IMR-90 (cell line): ENCODE data around the gene OPALIN. TPM values are rescaled to one million over a fixed set of nuclear protein-coding genes. Genes with fewer than 3 reads are reported as not detected.
A peak's percentile ranks its signal among the peaks of the same experiment; 100 is the strongest.

ENCODE experiments used
- ATAC-seq: fragments of 200-7000 bp; cut with Tn5 transposase; 2 replicates; pipeline ENCODE4 v1.9.1; 2020; ENCODE audit warnings: low read depth, mild to moderate bottlenecking, moderate library complexity
- BruUV-seq: library from RNA; stranded (reverse); fragments of 400-500 nt; replicated peaks from 2 replicates; lab custom pipeline; 2021; lab: Mats Ljungman, UMichigan
- CTCF ChIA-PET: fragments of 300-600 bp; formaldehyde crosslinking; extraction: SDS; loops from one replicate; lab custom pipeline; 2021; ENCODE audit warnings: antibody characterized with exemption; lab: Yijun Ruan, JAX
- POLR2A ChIA-PET: fragments of 300-600 bp; sonication (Branson Sonifier 250); formaldehyde crosslinking; loops from one replicate; lab custom pipeline; 2022; ENCODE audit warnings: antibody characterized with exemption; ENCODE audit not compliant: unreplicated experiment; lab: Charles Lee
- DNase-seq: peaks from one replicate; pipeline ENCODE4 v3.0.0; 2013
- H2AFZ ChIP-seq: replicated peaks from 2 replicates; pipeline ENCODE3; 2013; ENCODE audit warnings: low read length, mild to moderate bottlenecking; ENCODE audit not compliant: poor library complexity
- H2AK5ac ChIP-seq: 2 replicates; pipeline ENCODE4 v1.6.1; 2013; ENCODE audit warnings: low read depth, low read length, inconsistent platforms
- H2AK9ac ChIP-seq: replicated peaks from 2 replicates; pipeline ENCODE3; 2013; ENCODE audit warnings: mild to moderate bottlenecking, low read depth, low read length, moderate library complexity; ENCODE audit not compliant: poor library complexity
- H2BK120ac ChIP-seq: 2 replicates; pipeline ENCODE4 v1.6.1; 2013; ENCODE audit warnings: low read depth, low read length, inconsistent platforms
- H2BK15ac ChIP-seq: 3 replicates; pipeline ENCODE4 v1.6.1; 2013; ENCODE audit warnings: low read depth, low read length, inconsistent platforms
- H2BK20ac ChIP-seq: 2 replicates; pipeline ENCODE4 v1.6.1; 2013; ENCODE audit warnings: low read depth, mild to moderate bottlenecking, inconsistent platforms, low read length, moderate library complexity
- H2BK5ac ChIP-seq: 2 replicates; pipeline ENCODE4 v1.6.1; 2013; ENCODE audit warnings: mild to moderate bottlenecking, low read depth, low read length, inconsistent platforms; ENCODE audit not compliant: poor library complexity, severe bottlenecking
- H3K14ac ChIP-seq: replicated peaks from 2 replicates; pipeline ENCODE4 v1.6.1; 2013; ENCODE audit warnings: low read depth, low read length, inconsistent platforms
- H3K18ac ChIP-seq: 2 replicates; pipeline ENCODE4 v1.6.1; 2013; ENCODE audit warnings: low read depth, low read length, control low read depth
- H3K23ac ChIP-seq: 2 replicates; pipeline ENCODE4 v1.6.1; 2013; ENCODE audit warnings: low read depth, low read length, inconsistent platforms
- H3K27ac ChIP-seq: 2 replicates; pipeline ENCODE4 v1.5.1; 2013; ENCODE audit warnings: mild to moderate bottlenecking, control low read depth, low read length; ENCODE audit not compliant: insufficient read depth
- H3K27me3 ChIP-seq: 2 replicates; pipeline ENCODE4 v1.6.1; 2013; ENCODE audit warnings: low read length; ENCODE audit not compliant: control insufficient read depth, insufficient read depth
- H3K36me3 ChIP-seq: 2 replicates; pipeline ENCODE4 v1.6.1; 2013; ENCODE audit warnings: low read length, mixed read lengths; ENCODE audit not compliant: control insufficient read depth, insufficient read depth
- H3K4ac ChIP-seq: 2 replicates; pipeline ENCODE4 v1.6.1; 2013; ENCODE audit warnings: low read depth, low read length, inconsistent platforms
- H3K4me1 ChIP-seq: 2 replicates; pipeline ENCODE4 v1.6.1; 2013; ENCODE audit warnings: low read length, mixed read lengths; ENCODE audit not compliant: control insufficient read depth, insufficient read depth
- H3K4me2 ChIP-seq: 2 replicates; pipeline ENCODE4 v1.6.1; 2013; ENCODE audit warnings: low read depth, mild to moderate bottlenecking, control low read depth, low read length, moderate library complexity
- H3K4me3 ChIP-seq: 2 replicates; pipeline ENCODE4 v1.5.1; 2013; ENCODE audit warnings: low read depth, mild to moderate bottlenecking, control low read depth, low read length, moderate library complexity; ENCODE audit not compliant: insufficient read depth
- H3K56ac ChIP-seq: 2 replicates; pipeline ENCODE4 v1.6.1; 2013; ENCODE audit warnings: low read length, inconsistent platforms; ENCODE audit not compliant: insufficient read depth; ENCODE audit errors: extremely low read depth
- H3K79me1 ChIP-seq, 2 experiments: 2 replicates each; pipeline ENCODE4 v1.6.1; 2013; ENCODE audit warnings: low read length in 2 of 2, inconsistent platforms in 1 of 2, low read depth in 1 of 2
- H3K9ac ChIP-seq: 2 replicates; pipeline ENCODE4 v1.6.1; 2013; ENCODE audit warnings: low read depth, low read length, control low read depth
- H3K9me1 ChIP-seq: 2 replicates; pipeline ENCODE4 v1.6.1; 2013; ENCODE audit warnings: low read length, inconsistent platforms; ENCODE audit not compliant: insufficient read depth
- H3K9me3 ChIP-seq: 2 replicates; pipeline ENCODE4 v1.6.1; 2013; ENCODE audit warnings: low read length; ENCODE audit not compliant: control insufficient read depth, insufficient read depth
- H4K20me1 ChIP-seq: 2 replicates; pipeline ENCODE4 v1.6.1; 2013; ENCODE audit warnings: low read length, inconsistent platforms; ENCODE audit not compliant: insufficient read depth
- H4K5ac ChIP-seq: 2 replicates; pipeline ENCODE4 v1.6.1; 2013; ENCODE audit warnings: mild to moderate bottlenecking, low read depth, low read length, control low read depth
- H4K8ac ChIP-seq, 2 experiments: 2 replicates each; pipeline ENCODE4 v1.6.1; 2013; ENCODE audit warnings: low read depth in 2 of 2, low read length in 2 of 2, control low read depth in 1 of 2, inconsistent platforms in 1 of 2
- H4K91ac ChIP-seq: 2 replicates; pipeline ENCODE4 v1.6.1; 2013; ENCODE audit warnings: low read depth, low read length, inconsistent platforms; ENCODE audit not compliant: insufficient read depth
- BHLHE40 ChIP-seq: fragments of 150-350 bp; IDR thresholded peaks from 2 replicates; pipeline ENCODE4 v1.6.1; 2016; ENCODE audit warnings: mild to moderate bottlenecking, low read depth, low read length
- CEBPB ChIP-seq: IDR thresholded peaks from 2 replicates; pipeline ENCODE4 v1.6.1; 2012; ENCODE audit warnings: low read depth, low read length, improper control_type of control experiment
- CHD1 ChIP-seq: IDR thresholded peaks from 2 replicates; pipeline ENCODE4 v1.6.1; 2012; ENCODE audit warnings: low read depth, low read length, improper control_type of control experiment
- CTCF ChIP-seq: conservative IDR thresholded peaks from 2 replicates; pipeline ENCODE4 v1.5.1; 2012; ENCODE audit warnings: mild to moderate bottlenecking, low read depth, low read length, improper control_type of control experiment
- ELK1 ChIP-seq: fragments of 150-350 bp; IDR thresholded peaks from 2 replicates; pipeline ENCODE4 v1.6.1; 2016; ENCODE audit warnings: low read depth, mild to moderate bottlenecking, low read length, moderate library complexity, borderline replicate concordance
- FOS ChIP-seq: fragments of 150-350 bp; IDR thresholded peaks from 2 replicates; pipeline ENCODE4 v1.6.1; 2016; ENCODE audit warnings: low read depth, low read length
- MAFK ChIP-seq: IDR thresholded peaks from 2 replicates; pipeline ENCODE4 v1.6.1; 2012; ENCODE audit warnings: low read depth, low read length, improper control_type of control experiment
- MAZ ChIP-seq: IDR thresholded peaks from 2 replicates; pipeline ENCODE4 v1.6.1; 2012; ENCODE audit warnings: low read depth, mild to moderate bottlenecking, low read length, improper control_type of control experiment, moderate library complexity, borderline replicate concordance
- MXI1 ChIP-seq: IDR thresholded peaks from 2 replicates; pipeline ENCODE4 v1.6.1; 2012; ENCODE audit warnings: low read depth, mild to moderate bottlenecking, low read length, moderate library complexity, borderline replicate concordance
- NFE2L2 ChIP-seq: fragments of 150-350 bp; IDR thresholded peaks from 2 replicates; pipeline ENCODE4 v1.6.1; 2016; ENCODE audit warnings: low read depth, mild to moderate bottlenecking, low read length
- POLR2A ChIP-seq: IDR thresholded peaks from 2 replicates; pipeline ENCODE4 v1.6.1; 2012; ENCODE audit warnings: mild to moderate bottlenecking, low read depth, low read length
- RAD21 ChIP-seq: IDR thresholded peaks from 2 replicates; pipeline ENCODE4 v1.6.1; 2012; ENCODE audit warnings: low read length, improper control_type of control experiment
- RCOR1 ChIP-seq: IDR thresholded peaks from 2 replicates; pipeline ENCODE4 v1.6.1; 2012; ENCODE audit warnings: mild to moderate bottlenecking, low read length, improper control_type of control experiment; ENCODE audit not compliant: insufficient replicate concordance
- RFX5 ChIP-seq: IDR thresholded peaks from 2 replicates; pipeline ENCODE4 v1.8.0; 2012; ENCODE audit warnings: low read depth, mild to moderate bottlenecking, low read length, moderate library complexity
- WGBS, 2 experiments: methylation state at CpG; one replicate each; pipeline versions ENCODE4 v1.1.5 to v1.1.7; 2013; ENCODE audit warnings: missing lambda C conversion rate in 2 of 2; ENCODE audit not compliant: insufficient read length in 1 of 2; ENCODE audit errors: extremely low coverage in 2 of 2; 5-methylcytosine and 5-hydroxymethylcytosine counted together
- dilution Hi-C: fragments of 300-500 bp; cut with HindIII; formaldehyde crosslinking; loops from one replicate; pipeline ENCODE4 v1.14.3; 2018; ENCODE audit warnings: low sequenced_read_pairs; ENCODE audit not compliant: unreplicated experiment
- in situ Hi-C: fragments of 300-500 bp; cut with MboI; formaldehyde crosslinking; loops from 3 replicates; pipeline ENCODE4 v1.14.3; 2019; ENCODE audit warnings: low sequenced_read_pairs, inconsistent platforms, mixed read lengths
- intact Hi-C: fragments of 100-400 bp; cut with micrococcal nuclease; formaldehyde crosslinking; loops from 2 replicates; pipeline ENCODE4 v1.10.0; 2022
- polyA plus RNA-seq, 3 experiments: library from polyadenylated mRNA; depleted of rRNA; stranded (reverse); fragments of >200 nt; gene quantifications; 2 replicates each; pipeline ENCODE4 v1.2.3, GENCODE V29; 2012; ENCODE audit warnings: low replicate concordance in 1 of 3
- total RNA-seq: library from RNA; depleted of rRNA; stranded (reverse); fragments of >200 nt; gene quantifications from 2 replicates; pipeline ENCODE4 v1.2.3, GENCODE V29; 2012
- TF ChIP-seq, protein P1 (sequence below): fragments of 150-350 bp; IDR thresholded peaks from 2 replicates; pipeline ENCODE4 v1.6.1; 2017; ENCODE audit warnings: mild to moderate bottlenecking, antibody characterized with exemption, low read length, low read depth

OPALIN gene
- total and polyA plus RNA-seq, 2 of the 4 experiments (the other 2 are of a cell fraction) = not detected

- H3K4me2 ChIP-seq = no peak overlapping the region
These were observed 15.8 kb upstream of the OPALIN start for GRCh38 chr10:96374639-96374984.

More at GRCh38 chr10:96374639-96374984, 15.8 kb upstream of the OPALIN start:
- ATAC-seq = no peak
- H2BK20ac ChIP-seq = no peak overlapping the region
- no peak overlapping the region for H4K5ac ChIP-seq
- ChIA-PET POLR2A (no interaction called here), CTCF (interaction anchor here (0.6 to 1.4 kb wide), 6 partner anchors 8 to 1967 kb away, joined by 3 to 5 read pairs (median 4); no protein-coding TSS in a partner anchor)
- 25% methylated on average over 3 of the region's 9 CpGs; no CpG with 5 or more reads in 1 of the 2 experiments for WGBS, 2 experiments
- H3K9me1 ChIP-seq = peaks cover 3% of the 10 kb centered on the region; the same call in 1 of the 2 replicates
- no peak overlapping the region for H2BK120ac ChIP-seq
- H2AK9ac ChIP-seq = no peak overlapping the region
- no peak overlapping the region; the same call in 1 of the 2 replicates for H3K4me3 ChIP-seq
- H3K9me3 ChIP-seq = no peaks in the 10 kb centered on the region
- H3K9ac ChIP-seq = no peak overlapping the region
- no TSS peak for BruUV-seq
- dilution Hi-C loops (no loop called here), intact Hi-C loops (loop anchor here (10.0 kb wide), 1 partner anchor 660 kb away; no protein-coding TSS in a partner anchor), in situ Hi-C loops (no loop called here)
- no peak overlapping the region for H3K18ac ChIP-seq
- H2AFZ ChIP-seq = peak overlapping the region; percentile 92
- H3K79me1 ChIP-seq = no peaks in the 10 kb centered on the region
- DNase-seq = no peak
- no peak overlapping the region for H4K91ac ChIP-seq
- H2BK15ac ChIP-seq = no peak overlapping the region
- no peak overlapping the region for H3K27ac ChIP-seq
- no peaks in the 10 kb centered on the region for H3K36me3 ChIP-seq
- H2AK5ac ChIP-seq = no peak overlapping the region
- H3K4me1 ChIP-seq = no peaks in the 10 kb centered on the region
- H3K56ac ChIP-seq = no peak overlapping the region
- no peak overlapping the region for H4K8ac ChIP-seq
- no peak overlapping the region for H3K14ac ChIP-seq
- H3K23ac ChIP-seq = no peak overlapping the region
- peaks cover 14% of the 10 kb centered on the region for H3K27me3 ChIP-seq
- no peaks in the 10 kb centered on the region for H4K20me1 ChIP-seq
- TF ChIP-seq MXI1 = no peak
- TF ChIP-seq FOS = no peak
- TF ChIP-seq POLR2A = no peak
- no peak for TF ChIP-seq MAZ
- TF ChIP-seq CEBPB = no peak
- no peak for TF ChIP-seq CTCF
- TF ChIP-seq CHD1 = no peak
- TF ChIP-seq RFX5 = no peak
- TF ChIP-seq RCOR1 = no peak
- TF ChIP-seq, protein P1, sequence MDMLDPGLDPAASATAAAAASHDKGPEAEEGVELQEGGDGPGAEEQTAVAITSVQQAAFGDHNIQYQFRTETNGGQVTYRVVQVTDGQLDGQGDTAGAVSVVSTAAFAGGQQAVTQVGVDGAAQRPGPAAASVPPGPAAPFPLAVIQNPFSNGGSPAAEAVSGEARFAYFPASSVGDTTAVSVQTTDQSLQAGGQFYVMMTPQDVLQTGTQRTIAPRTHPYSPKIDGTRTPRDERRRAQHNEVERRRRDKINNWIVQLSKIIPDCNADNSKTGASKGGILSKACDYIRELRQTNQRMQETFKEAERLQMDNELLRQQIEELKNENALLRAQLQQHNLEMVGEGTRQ = no peak
- no peak for TF ChIP-seq BHLHE40
- TF ChIP-seq RAD21 = no peak
- no peak for TF ChIP-seq ELK1
- no peak for TF ChIP-seq MAFK
- no peak for TF ChIP-seq NFE2L2
- no peak overlapping the region for H3K4ac ChIP-seq
- H2BK5ac ChIP-seq = no peak overlapping the region
